Retinal pigment epithelial cell (primary cell): ENCODE results near the gene IDI2.

ENCODE experiments used
- DNase-seq: peaks from one replicate; pipeline ENCODE4 v3.0.0-alpha.2; 2010; ENCODE audit warnings: low read depth
- H3K4me3 ChIP-seq: 2 replicates; pipeline ENCODE4 v1.5.1; 2011; ENCODE audit warnings: mild to moderate bottlenecking, low read length, control low read depth, moderate library complexity
- TF ChIP-seq, protein P1 (sequence below): conservative IDR thresholded peaks from 2 replicates; pipeline ENCODE4 v1.5.1; 2011; ENCODE audit warnings: low read depth, low read length, control low read depth, inconsistent platforms

Gene IDI2

DNA sequence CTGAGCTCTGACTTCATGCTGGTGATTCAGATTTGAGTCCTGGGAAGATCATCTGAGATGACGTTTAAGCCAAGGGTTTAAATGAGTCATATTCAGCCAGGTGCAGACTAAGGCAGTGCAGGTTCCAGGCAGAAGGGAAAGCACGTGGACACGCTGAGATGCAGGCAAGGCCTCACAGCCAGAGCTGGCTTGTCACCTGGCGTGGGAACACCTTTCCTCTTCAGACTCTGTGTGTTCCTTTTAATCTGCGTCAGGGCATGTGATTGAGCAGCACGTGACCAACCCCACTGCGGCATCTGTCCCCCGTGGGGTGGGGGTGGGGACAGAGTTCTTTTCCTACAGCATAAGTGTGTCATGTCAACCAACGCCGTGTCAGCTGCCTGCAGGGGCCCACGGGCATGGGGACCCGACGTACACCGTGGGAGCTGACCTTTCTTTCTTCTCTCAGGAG, 10.7 kb upstream of the IDI2 start:
- TF ChIP-seq, protein P1, sequence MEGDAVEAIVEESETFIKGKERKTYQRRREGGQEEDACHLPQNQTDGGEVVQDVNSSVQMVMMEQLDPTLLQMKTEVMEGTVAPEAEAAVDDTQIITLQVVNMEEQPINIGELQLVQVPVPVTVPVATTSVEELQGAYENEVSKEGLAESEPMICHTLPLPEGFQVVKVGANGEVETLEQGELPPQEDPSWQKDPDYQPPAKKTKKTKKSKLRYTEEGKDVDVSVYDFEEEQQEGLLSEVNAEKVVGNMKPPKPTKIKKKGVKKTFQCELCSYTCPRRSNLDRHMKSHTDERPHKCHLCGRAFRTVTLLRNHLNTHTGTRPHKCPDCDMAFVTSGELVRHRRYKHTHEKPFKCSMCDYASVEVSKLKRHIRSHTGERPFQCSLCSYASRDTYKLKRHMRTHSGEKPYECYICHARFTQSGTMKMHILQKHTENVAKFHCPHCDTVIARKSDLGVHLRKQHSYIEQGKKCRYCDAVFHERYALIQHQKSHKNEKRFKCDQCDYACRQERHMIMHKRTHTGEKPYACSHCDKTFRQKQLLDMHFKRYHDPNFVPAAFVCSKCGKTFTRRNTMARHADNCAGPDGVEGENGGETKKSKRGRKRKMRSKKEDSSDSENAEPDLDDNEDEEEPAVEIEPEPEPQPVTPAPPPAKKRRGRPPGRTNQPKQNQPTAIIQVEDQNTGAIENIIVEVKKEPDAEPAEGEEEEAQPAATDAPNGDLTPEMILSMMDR: no peak
- DNase-seq: peak; percentile 96

DNA sequence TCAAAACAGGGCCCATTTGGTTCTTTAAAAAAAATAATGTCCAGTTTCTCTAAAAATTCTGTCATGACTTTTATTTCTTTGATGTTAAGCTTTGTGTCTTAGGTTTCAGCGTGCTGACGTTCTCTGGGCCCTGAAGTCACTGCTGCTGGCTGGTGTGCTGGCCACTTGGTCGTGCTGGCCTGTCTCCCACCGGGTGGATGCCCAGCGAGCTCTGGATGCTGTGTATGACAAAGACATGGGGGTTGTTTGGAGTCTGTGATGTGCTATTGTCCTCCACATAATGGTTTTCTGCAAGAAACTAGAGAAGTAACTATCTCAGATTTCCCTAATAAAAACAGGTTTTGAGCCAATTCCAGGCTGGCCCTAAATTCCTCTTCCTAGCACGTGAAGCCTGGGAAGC, 9.5 kb upstream of the IDI2 start:
- no peak for DNase-seq
- no peak overlapping the region for H3K4me3 ChIP-seq
- TF ChIP-seq, protein P1: no peak

More for the DNA sequence above, 10.7 kb upstream of the IDI2 start:
- H3K4me3 ChIP-seq: no peak overlapping the region

DNA sequence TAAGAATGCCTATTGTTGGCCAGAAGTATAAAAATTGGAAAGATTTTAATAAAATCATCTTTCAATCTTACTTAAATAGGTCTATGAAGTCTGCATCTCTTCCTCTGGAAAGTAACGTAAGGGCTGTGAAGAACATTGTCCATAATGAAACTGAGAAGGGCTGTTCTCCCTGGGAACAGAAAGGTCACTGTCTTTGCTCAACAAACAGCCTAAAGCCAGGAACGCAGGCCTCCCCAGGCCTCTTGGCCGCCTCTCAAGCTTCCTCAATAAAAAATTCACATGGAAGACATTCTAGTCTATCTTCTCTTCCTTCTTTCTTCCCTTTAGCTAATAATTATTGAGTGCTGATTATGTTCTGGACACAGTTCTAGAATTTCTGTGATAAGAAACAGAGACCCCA, 9.1 kb upstream of the IDI2 start:
- H3K4me3 ChIP-seq: no peak overlapping the region
- TF ChIP-seq, protein P1: no peak
- DNase-seq: no peak

DNA sequence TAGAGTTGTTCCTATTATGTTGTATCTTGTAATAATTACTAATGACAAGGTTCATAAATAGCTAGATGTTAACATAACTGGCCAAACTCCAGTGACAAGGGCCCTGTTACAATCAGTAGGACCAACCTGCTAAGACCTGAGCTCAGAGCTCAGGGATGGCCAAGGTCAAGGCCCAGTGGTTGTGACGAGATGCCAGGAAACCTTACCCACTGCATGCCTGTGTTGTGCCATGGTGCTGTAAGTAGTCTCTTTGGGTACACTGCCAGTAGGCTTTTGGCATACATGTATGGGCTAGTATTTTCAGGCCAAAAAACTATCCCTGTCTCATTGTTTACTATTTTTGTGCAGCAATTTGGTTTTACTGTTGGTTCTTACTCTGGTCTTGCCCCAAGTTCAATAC, 7.9 kb upstream of the IDI2 start:
- H3K4me3 ChIP-seq: no peak overlapping the region
- TF ChIP-seq, protein P1: no peak

DNA sequence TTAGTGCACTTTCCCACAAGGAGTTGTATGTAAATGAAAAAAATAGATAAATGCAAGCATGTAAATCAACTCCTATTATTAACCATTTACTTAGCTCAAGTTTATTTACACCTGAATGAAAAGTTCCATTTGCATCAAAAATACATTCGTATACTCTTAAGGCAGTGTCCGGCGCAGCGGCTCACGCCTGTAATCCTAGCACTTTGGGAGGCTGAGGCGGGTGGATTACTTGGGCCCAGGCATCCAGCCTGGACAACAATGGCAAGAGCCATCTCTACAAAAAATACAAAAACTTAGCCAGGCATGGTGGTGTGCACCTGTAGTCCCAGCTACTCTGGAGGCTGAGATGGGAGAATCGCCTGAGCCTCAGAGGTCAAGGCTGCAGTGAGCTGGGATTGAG, 4.2 kb upstream of the IDI2 start:
- H3K4me3 ChIP-seq: no peak overlapping the region
- TF ChIP-seq, protein P1: no peak
- DNase-seq: no peak

More for the DNA sequence above, 7.9 kb upstream of the IDI2 start:
- no peak for DNase-seq

DNA sequence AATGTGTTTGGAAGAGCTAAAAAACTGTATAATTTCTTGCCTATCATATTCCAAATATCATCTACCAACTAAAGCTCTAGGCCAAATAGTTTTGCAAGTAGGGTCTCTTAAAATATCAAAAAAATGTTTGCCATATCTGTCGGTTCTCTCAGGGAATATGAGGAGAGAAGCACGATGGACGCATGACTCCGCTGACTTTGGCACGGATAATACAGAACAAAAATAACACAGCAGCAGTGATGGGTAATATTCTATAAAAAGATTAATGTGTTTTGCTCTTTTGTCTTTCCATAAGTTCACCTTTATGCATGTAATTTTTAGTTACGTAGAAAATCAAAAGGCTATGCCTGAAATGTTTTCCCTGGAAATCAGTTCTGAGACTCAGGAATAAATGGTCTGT, 919 bp upstream of the IDI2 start:
- no peak for DNase-seq
- H3K4me3 ChIP-seq: no peak overlapping the region
- TF ChIP-seq, protein P1: no peak

DNA sequence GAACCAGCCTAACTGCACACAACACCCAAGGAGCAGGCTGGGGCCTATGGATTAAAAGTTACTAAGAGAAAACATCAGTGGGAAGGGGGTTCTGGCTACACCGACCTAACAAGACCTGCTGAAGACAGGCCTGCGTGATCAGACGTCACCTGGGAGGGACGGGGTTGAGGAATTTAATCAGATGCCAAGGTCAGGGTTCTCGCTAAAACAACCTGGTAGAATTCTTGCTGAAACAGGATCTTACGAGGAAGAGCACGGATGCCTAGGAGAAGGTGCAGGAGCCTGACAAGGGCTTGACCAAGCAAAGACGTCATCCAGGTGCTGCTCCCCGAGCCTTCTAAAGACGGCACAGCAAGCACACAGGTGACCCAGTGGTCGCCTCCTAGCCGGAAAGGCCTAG, 1.6 kb downstream of the IDI2 start:
- no peak overlapping the region for H3K4me3 ChIP-seq
- TF ChIP-seq, protein P1: no peak
- DNase-seq: no peak
